GM19468 (cell line): ENCODE data around the gene CPSF4L.

Experiments
- ATAC-seq: cut with Tn5 transposase; IDR thresholded peaks from one replicate; pipeline ENCODE4 v1.9.1; 2021; ENCODE audit warnings: mild to moderate bottlenecking, moderate library complexity, moderate number of reproducible peaks; ENCODE audit not compliant: unreplicated experiment; ENCODE audit errors: extremely low read depth

The CPSF4L gene

GRCh38 chr17:73208139-73208827, 53.4 kb downstream of the CPSF4L start:
- ATAC-seq = no peak

- ATAC-seq = no peak
Measured at GRCh38 chr17:73205459-73205961, 56.2 kb downstream of the CPSF4L start.

- no peak for ATAC-seq
Measured at GRCh38 chr17:73203788-73204479, 57.7 kb downstream of the CPSF4L start.

- no peak for ATAC-seq
Measured at GRCh38 chr17:73203135-73203787, 58.4 kb downstream of the CPSF4L start.

GRCh38 chr17:73201215-73202069, 60.2 kb downstream of the CPSF4L start:
- no peak for ATAC-seq

- no peak for ATAC-seq
Measured at GRCh38 chr17:73200476-73200875, 61.2 kb downstream of the CPSF4L start.

GRCh38 chr17:73199751-73200317, 61.8 kb downstream of the CPSF4L start:
- no peak for ATAC-seq

GRCh38 chr17:73198930-73199260, 62.8 kb downstream of the CPSF4L start:
- no peak for ATAC-seq
